ENCODE measurements around the gene ZNF518A.

ZNF518A gene, protein sequence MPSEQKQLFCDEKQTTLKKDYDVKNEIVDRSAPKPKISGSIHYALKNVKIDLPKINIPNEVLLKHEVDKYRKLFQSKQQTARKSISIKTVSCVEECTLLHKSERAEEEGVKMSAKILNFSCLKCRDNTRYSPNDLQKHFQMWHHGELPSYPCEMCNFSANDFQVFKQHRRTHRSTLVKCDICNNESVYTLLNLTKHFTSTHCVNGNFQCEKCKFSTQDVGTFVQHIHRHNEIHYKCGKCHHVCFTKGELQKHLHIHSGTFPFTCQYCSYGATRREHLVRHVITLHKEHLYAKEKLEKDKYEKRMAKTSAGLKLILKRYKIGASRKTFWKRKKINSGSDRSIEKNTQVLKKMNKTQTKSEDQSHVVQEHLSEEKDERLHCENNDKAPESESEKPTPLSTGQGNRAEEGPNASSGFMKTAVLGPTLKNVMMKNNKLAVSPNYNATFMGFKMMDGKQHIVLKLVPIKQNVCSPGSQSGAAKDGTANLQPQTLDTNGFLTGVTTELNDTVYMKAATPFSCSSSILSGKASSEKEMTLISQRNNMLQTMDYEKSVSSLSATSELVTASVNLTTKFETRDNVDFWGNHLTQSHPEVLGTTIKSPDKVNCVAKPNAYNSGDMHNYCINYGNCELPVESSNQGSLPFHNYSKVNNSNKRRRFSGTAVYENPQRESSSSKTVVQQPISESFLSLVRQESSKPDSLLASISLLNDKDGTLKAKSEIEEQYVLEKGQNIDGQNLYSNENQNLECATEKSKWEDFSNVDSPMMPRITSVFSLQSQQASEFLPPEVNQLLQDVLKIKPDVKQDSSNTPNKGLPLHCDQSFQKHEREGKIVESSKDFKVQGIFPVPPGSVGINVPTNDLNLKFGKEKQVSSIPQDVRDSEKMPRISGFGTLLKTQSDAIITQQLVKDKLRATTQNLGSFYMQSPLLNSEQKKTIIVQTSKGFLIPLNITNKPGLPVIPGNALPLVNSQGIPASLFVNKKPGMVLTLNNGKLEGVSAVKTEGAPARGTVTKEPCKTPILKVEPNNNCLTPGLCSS (N-terminal part only)

GRCh38 chr10:96129387-96130325 is at the start of gene ZNF518A:
Gene ZNF518A (plus strand): TSS chr10:96130297. CDS start chr10:96156323, 26,026 bp downstream.
- peak; percentile 43 for DNase-seq

DNA sequence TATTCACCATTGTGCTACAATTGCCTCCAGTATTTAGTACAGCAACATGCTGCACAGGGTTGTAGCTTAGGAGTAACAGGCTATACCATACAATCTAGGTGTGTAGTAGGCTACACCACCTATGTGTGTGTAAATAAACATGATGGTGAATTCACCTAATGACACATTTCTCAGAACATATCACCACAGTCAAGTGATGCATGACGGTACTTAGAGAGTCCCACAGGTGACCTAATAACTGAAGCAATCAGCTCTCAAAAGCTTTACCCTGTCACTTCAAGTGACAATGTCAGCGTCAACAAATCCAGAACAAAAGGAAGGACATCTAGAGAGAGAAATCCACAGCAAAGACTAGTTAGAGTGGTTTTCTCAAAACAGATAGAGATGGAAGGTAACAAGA is 47.9 kb upstream of the ZNF518A start:
- no peak for DNase-seq

DNA sequence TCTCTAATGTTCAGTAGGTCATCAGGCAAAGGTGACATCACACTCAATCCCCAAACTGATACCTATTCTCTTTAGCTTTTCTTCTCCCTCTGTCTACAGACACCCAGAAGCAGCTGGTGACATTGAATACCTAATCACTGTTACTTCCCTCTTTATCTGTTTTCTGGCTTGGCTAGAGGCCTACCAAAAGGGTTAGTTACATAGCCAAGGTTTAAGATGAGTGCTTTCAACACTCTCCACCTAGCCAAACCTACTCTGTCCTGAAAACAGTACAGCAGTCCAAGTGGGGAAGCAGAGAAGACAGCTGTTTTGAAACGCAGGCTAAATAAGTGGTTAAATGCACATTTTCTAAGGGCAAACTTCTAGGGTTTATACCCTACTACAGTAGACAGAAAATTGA is 47.3 kb upstream of the ZNF518A start:
- no peak for DNase-seq

GRCh38 chr10:96089116-96089515 is 41.0 kb upstream of the ZNF518A start:
- no peak for DNase-seq

DNA sequence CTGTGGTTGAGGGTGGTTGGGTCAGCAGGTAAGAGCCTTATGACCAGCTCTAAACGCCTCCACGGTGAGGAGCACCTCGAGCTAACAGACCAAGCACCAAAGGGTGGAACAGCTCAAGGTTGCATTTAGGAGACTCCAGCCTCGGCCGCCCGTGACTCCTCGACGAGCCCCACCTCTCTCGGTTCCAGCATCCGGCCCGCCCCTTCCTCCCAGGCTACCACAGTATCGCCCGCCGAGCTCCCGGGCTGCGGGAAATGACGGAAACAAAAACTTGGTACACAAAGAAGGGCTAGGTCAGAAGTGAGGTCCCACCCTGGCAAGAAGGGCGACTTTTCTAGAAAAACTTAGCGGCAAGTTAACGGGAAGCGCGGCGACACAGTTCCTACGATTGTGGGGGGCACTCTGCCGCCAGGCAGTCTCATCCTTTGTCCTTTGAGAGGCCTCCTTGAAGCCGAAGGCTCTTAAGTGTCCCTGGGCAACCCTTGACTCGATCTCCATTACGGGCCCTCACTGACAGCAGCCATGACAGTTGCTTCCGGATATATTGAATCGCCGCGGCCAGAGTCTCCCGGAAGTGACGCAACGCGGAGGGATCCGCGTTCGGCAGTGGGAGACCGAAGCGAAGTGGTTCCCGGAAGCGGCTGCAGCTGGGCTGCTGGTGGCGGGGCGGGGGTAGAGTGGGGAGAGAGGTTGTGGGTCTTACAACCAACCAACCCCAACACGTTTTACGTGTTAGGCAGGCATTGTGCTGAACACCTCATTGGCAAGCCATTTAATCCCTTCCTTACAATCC is 40.2 kb upstream of the ZNF518A start:
- peak; percentile 26 for DNase-seq

DNA sequence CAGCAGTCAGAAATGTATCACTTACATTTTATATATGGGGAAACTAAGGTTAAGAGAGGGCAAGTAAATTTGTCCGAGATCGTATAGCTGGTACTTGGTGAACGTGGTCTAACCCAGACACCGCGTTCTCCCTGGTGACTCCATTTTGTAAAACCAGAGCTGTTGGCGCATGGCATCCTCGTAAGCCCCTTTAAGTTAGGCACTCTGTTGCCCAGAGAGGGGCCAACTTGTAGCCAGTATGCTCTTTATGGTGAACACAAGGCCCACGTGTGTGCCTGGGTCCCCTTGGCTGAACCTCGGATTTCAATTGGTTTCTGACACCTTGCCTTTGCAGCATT is 39.7 kb upstream of the ZNF518A start:
- DNase-seq, result no peak

GRCh38 chr10:96092999-96093767 is 36.9 kb upstream of the ZNF518A start:
- DNase-seq, result no peak

- no peak for DNase-seq
Observed at GRCh38 chr10:96093948-96094347, 36.1 kb upstream of the ZNF518A start.

- no peak for DNase-seq
Observed at GRCh38 chr10:96096958-96097357, 33.1 kb upstream of the ZNF518A start.

DNA sequence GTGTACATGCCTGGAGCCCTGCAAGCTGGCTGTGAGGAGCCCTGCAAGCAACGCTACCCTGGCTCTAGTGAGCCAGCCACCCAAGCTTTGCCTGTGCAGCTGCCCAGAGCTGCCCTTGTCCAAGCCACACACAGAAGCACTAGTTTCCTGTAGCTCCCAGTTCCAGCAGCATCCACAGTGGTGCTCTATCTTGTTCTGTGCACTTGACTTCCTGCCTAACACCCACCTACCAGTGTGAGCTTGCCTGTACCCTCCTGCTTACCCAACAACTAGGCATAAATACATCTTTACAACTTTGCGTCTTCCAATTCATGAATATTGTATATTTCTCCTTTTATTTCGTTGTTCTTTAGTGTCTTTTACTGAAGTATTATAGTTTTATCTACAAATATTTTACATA is 32.2 kb upstream of the ZNF518A start:
- DNase-seq, result no peak

DNA sequence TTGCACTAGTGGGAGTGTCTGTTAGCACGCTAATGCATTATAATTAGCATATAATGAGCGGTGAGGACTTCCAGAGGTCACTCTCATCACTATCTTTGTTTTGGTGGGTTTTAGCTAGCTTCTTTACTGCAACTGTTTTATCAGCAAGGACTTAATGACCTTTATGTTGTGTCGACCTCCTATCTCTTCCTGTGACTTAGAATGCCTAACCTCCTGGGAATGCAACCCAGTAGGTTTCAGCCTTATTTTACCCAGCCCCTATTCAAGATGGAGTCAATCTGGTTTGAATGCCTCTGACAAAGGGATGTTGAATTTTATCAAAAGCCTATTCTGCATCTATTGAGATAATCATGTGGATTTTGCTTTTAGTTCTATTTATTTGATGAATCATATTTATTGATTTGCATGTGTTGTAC is 22.5 kb upstream of the ZNF518A start:
- no peak for DNase-seq

- no peak for DNase-seq
Observed at GRCh38 chr10:96112531-96112930, 17.6 kb upstream of the ZNF518A start.

- peak; percentile 29 for DNase-seq
Observed at GRCh38 chr10:96118604-96119450, 11.3 kb upstream of the ZNF518A start.

- DNase-seq, result no peak
Observed at GRCh38 chr10:96122824-96123223, 7.3 kb upstream of the ZNF518A start.

DNA sequence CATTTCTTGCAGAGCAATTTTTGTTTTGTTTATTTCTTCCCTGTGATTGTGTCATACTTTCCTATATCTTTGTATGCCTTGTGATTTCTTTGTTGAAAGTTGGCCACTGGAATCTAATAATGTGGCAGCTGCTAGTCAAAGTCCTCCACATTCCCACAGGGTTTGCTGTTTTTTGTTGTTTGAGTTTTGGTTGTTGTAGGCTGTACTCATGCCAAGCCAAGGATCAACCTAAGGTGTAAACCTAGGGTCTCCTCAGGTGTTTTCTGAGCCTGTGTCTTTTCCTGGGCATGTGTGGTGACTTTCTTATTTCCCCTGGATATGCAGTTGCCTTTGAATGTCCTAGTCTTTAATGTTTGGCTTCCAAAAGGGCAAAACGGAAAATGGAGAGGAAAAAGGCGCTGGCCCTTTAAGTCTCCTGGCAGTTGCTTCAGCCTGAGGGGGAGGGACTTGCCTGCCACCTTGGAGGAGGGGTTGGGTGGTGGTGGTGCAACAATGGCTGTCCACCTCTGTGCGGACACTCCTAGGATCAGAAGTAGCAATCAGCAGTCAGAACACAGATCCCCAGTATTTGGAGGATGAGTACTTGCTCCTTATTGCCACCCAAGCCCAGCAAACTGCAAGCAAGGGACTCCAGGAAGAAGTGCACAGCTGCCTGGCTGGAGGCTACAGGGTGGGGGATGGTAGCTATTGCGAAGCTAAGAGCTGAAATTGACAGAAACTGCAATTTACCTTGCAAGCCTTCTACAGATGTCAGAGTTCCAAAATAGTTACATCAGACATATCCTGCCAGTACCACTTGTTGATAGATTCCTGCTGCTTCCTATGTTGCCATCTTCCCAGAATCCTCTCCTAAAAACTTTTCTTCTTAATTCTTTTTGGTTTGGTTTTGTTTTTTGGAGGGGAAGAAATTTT is 5.6 kb upstream of the ZNF518A start:
- DNase-seq, result no peak

DNA sequence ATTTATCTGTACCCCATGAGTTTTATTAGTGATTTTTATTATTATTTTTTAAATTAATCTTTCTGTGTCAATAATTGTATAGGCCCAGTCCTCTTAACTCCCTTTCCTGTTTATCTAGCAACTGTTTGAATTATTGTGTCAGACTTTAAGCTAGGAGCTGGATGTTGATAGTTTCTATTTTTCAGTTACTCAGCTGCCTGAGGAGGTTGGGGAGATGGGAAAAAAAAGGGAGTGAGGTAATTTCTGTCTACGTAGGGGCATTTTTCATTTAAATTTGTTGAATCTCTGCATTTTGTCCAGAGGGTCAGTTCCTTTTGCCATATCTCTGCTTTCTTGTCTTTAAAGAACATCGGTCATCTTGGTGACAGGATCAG is 5.0 kb upstream of the ZNF518A start:
- DNase-seq, result no peak

DNA sequence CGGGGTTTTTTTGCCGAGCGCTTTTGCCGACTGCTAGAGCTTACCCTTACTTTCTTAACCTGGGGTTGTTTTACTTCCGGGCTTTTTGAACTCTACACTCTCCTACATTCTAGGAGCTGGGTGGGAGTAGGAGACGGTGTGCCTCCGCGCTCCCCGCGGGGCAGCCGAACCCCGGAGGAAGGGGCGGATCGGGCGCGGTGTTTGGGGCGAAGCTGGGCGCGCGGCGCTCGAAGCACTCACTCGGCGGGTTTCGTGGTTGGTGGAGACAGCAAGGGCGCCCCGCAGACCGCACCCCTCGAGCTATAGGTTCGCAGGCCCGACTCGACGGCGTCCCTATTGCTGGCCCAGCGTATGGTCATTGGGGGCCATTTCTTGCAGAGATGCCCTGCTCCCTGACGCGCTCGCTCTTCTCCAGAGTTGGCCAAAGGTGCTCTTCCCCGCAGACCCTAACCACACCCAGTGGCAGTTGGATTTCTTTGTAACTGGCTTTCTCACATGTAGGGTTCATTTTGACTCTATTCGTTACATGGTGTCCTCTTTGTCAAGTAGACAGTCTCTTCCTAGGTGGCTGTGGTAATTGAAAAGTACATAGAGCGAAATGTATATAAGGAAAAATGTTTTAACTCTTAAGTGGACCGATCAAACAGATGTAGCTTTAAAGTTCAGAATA is 364 bp downstream of the ZNF518A start:
- DNase-seq, result no peak

- no peak for DNase-seq
Observed at GRCh38 chr10:96131621-96132020, 1.5 kb downstream of the ZNF518A start.
